Fibroblast of skin of abdomen (primary cell): ENCODE data around the gene GAGE1. TPM values are rescaled to one million over a fixed set of nuclear protein-coding genes. Genes with fewer than 3 reads are reported as not detected.
"Not testable (repeated sequence)": the region's sequence is repeated elsewhere in the genome, so short reads cannot be mapped to it uniquely, and the experiment has no call there.

ENCODE experiments used
- DNase-seq: peaks from one replicate; pipeline ENCODE4 v3.0.0-alpha.2; 2013
- polyA plus RNA-seq, 2 experiments: library from polyadenylated mRNA; unstranded; fragments of 120-200 nt; gene quantifications; one replicate each; pipeline ENCODE4 v1.2.1, GENCODE V29; 2013; ENCODE audit not compliant: insufficient read length in 2 of 2

GAGE1 gene, protein sequence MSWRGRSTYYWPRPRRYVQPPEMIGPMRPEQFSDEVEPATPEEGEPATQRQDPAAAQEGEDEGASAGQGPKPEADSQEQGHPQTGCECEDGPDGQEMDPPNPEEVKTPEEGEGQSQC
- not detected for polyA plus RNA-seq (2013, experiment 1 of 2; ENCODE audit: insufficient read length)
- polyA plus RNA-seq (2013, experiment 2 of 2; ENCODE audit: insufficient read length), result not detected

DNA sequence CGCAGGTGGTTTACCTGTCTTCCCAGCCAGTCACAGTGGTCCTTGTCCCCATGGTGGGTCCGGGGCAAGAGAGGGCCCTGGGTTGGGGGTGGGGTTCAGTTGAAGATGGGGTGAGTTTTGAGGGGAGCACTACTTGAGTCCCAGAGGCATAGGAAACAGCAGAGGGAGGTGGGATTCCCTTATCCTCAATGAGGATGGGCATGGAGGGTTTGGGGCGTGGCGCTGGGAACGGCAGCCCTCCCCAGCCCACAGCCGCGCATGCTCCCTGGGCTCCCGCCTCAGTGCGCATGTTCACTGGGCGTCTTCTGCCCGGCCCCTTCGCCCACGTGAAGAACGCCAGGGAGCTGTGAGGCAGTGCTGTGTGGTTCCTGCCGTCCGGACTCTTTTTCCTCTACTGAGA, at the start of gene GAGE1:
GAGE1 (plus strand) TSS at position 301 of the 400 bp plus-strand sequence. CDS start 1,155 bp downstream, outside the sequence.
- not testable (repeated sequence) for DNase-seq

- DNase-seq, result not testable (repeated sequence)
Measured at GRCh38 chrX:49550989-49551388, 47.8 kb upstream of the GAGE1 start, which contains the start of gene GAGE12E. GAGE12E (plus strand) TSS chrX:49551289; CDS start chrX:49552444, 1,155 bp downstream.

GRCh38 chrX:49560542-49560941, 38.3 kb upstream of the GAGE1 start, which contains the start of gene GAGE12F:
GAGE12F (plus strand) TSS chrX:49560842; CDS start chrX:49561997, 1,155 bp downstream.
- not testable (repeated sequence) for DNase-seq

DNA sequence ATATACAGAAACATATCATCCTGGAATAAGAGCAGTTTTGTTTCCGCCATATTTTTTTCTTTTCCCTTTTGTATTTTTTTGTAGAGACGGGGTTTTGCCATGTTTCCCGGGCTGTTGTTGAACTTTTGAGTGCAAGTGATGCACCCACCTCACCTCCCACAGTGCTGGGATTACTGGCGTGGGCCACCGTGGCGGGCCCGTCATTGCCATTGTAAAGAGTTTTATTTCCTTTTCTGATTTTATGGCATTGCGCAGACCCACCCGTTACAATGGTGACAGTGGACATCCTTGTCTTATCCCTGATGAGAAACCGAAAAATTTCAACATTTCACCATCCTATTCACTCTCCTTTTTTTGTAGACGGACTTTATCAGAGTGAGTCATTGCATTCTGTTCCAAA, 30.1 kb upstream of the GAGE1 start:
- not testable (repeated sequence) for DNase-seq

GRCh38 chrX:49569152-49569551, 29.7 kb upstream of the GAGE1 start:
- not testable (repeated sequence) for DNase-seq

DNA sequence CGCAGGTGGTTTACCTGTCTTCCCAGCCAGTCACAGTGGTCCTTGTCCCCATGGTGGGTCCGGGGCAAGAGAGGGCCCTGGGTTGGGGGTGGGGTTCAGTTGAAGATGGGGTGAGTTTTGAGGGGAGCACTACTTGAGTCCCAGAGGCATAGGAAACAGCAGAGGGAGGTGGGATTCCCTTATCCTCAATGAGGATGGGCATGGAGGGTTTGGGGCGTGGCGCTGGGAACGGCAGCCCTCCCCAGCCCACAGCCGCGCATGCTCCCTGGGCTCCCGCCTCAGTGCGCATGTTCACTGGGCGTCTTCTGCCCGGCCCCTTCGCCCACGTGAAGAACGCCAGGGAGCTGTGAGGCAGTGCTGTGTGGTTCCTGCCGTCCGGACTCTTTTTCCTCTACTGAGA, 28.7 kb upstream of the GAGE1 start, which contains the start of gene GAGE12G:
GAGE12G (plus strand) TSS at position 301 of the 400 bp plus-strand sequence. CDS start 1,155 bp downstream, outside the sequence.
- not testable (repeated sequence) for DNase-seq

- DNase-seq, result not testable (repeated sequence)
Measured at GRCh38 chrX:49579649-49580048, 19.2 kb upstream of the GAGE1 start, which contains the start of gene GAGE12H. GAGE12H (plus strand) TSS chrX:49579949; CDS start chrX:49581104, 1,155 bp downstream.

DNA sequence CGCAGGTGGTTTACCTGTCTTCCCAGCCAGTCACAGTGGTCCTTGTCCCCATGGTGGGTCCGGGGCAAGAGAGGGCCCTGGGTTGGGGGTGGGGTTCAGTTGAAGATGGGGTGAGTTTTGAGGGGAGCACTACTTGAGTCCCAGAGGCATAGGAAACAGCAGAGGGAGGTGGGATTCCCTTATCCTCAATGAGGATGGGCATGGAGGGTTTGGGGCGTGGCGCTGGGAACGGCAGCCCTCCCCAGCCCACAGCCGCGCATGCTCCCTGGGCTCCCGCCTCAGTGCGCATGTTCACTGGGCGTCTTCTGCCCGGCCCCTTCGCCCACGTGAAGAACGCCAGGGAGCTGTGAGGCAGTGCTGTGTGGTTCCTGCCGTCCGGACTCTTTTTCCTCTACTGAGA, 9.6 kb upstream of the GAGE1 start, which contains the start of gene GAGE2A:
GAGE2A (plus strand) TSS at position 301 of the 400 bp plus-strand sequence. CDS start 1,155 bp downstream, outside the sequence.
- DNase-seq, result not testable (repeated sequence)

- DNase-seq, result not testable (repeated sequence)
Measured at GRCh38 chrX:49589769-49590478, 8.9 kb upstream of the GAGE1 start.

DNA sequence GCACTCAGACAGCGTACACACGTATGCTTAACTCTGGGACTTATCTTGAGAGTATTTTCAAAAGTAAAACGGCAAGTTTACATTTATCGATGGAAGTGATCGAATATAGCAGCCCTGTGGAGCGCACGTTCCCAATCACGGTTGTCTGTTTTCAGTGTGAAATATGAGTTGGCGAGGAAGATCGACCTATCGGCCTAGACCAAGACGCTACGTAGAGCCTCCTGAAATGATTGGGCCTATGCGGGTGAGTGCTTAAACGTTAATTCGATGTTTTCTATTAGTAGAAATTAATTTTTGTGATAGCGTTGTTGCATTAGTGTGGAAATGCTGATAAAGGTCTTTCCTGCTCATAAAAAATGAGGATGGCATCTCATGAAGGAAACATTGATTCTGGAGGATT, 8.3 kb upstream of the GAGE1 start:
- not testable (repeated sequence) for DNase-seq

GRCh38 chrX:49610718-49611310, 12.0 kb downstream of the GAGE1 start:
- no peak for DNase-seq

DNA sequence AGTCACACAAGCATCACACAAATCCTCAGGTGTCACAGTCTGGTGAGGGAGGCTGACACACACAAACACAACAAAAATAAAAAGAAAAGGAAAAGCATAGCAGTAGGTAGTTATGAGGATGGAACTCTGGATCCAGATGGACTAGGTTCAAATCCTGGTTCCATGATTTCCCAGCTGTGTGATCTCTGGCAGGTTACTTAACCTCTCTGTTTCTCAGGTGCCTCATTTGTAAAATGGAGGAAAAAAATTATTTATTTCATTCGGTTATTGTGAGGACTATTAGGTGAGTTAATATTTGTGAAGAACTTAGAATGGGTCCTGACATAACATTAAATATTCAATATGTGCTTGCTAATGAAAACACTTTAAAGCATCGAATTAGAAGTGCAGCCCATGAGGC, 19.8 kb downstream of the GAGE1 start:
- no peak for DNase-seq

- DNase-seq, result no peak
Measured at GRCh38 chrX:49627086-49627777, 28.4 kb downstream of the GAGE1 start.

- DNase-seq, result no peak
Measured at GRCh38 chrX:49644991-49645637, 46.3 kb downstream of the GAGE1 start.

GRCh38 chrX:49656533-49656932, 57.7 kb downstream of the GAGE1 start:
- DNase-seq, result no peak
